Gastroesophageal sphincter (tissue), 3 donors: Measurements from ENCODE around the gene ASAP2.

Source experiments
- CTCF ChIP-seq, 4 experiments: fragments of 200-600 bp in 2 of 4; fragments of 450-650 bp in 2 of 4; sonication (generic) in 1 of 4; IDR thresholded peaks; one replicate each; pipeline ENCODE4 v1.5.1; 2017 to 2019; ENCODE audit warnings: antibody characterized with exemption in 4 of 4, mild to moderate bottlenecking in 2 of 4, moderate library complexity in 2 of 4
- POLR2AphosphoS5 ChIP-seq: sonication (generic); formaldehyde crosslinking; IDR thresholded peaks from one replicate; pipeline ENCODE4 v1.6.1; 2017; ENCODE audit warnings: antibody characterized with exemption

GRCh38 chr2:9256570-9257043 lies 50.0 kb downstream of the ASAP2 start:
- TF ChIP-seq CTCF (IDR thresholded peaks at IDR 0.05) = no peak
- TF ChIP-seq POLR2AphosphoS5 = no peak
